ENCODE measurements around the gene BLM.

- TF ChIP-seq CTCF (IDR thresholded peaks at IDR 0.05; ENCODE audit: insufficient read depth, low read depth, low read length) (no peak), EZH2 (IDR thresholded peaks at IDR 0.05; ENCODE audit: insufficient read depth, low read length) (no peak)
Measured at GRCh38 chr15:90751300-90751825, 34.2 kb downstream of the BLM start.

All from astrocyte (in vitro differentiated cells and primary cell).